ENCODE data around the gene TLCD3A.

- TF ChIP-seq CTCF (IDR thresholded peaks at IDR 0.05 in 4 of 5, conservative IDR thresholded peaks at IDR 0.05 in 1 of 5): no peak
- TF ChIP-seq POLR2A (IDR thresholded peaks at IDR 0.05): no peak
Measured at GRCh38 chr17:746181-746580, 13.8 kb downstream of the TLCD3A start.

Data from gastrocnemius medialis (tissue), 4 donors.